DLD1 (cell line): ENCODE results near the gene HDAC4.

Experiments
- in situ Hi-C: cut with HindIII; loops from 2 replicates; pipeline ENCODE4 v1.10.0; 2017; ENCODE audit warnings: low sequenced_read_pairs

Gene HDAC4

DNA sequence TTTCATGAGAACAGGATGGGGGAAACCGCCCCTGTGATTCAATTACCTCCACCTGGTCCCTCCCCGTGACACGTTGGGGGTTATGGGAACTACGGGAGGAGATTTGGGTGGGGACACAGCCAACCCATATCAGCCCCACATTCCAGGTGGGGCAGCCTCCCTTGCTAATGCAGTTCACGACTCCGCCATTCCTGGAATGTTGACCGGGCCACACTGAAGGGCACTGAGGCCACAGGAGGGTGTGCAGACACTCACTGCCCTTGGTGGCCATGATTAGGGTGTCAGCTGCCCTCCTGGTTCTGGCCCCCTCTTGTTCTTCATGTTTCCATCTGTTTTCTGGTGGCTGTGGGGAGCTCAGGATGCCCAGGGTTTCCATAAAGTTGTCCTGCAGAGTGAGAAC, 376.6 kb downstream of the HDAC4 start:
- in situ Hi-C loops, result no loop called here

DNA sequence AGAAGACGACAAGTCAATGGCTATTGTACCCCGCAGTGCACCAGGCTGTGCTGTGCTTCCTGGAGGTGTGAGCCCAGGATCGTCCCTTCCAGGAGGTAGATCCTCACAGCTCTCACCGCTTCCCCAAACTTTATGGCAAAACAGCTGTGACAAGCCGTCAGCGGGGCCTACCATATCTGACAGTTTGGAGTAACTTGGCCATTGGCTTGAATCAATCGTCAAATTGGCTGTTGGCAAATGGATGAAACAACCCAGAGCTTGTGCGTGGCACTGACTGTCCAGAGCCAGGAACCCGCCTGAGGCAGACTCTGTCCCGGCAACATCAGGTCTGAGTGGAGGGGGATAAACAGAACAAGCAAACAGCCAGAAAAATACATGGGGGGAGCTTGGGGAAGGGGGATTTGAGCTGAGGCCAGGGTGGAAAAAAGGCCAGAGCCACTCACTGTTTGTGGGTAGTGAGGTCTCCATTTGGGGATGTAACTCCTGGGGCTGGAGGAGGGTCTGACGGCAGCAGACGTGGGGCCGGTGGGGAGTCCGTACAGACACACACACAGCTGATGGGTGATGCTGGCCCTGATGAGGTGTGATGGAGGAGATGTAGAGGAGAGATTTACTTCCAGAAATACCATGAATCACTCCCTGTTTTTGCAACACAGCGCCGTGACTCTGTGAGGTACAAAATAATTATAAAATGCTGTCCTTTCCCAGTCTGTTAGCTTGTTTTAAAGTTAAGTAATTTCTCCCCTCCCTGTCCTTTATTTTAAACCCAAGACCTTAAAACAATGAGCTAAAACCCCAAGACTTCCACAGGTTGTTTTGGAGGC, 378.2 kb downstream of the HDAC4 start:
- in situ Hi-C loops, result no loop called here

DNA sequence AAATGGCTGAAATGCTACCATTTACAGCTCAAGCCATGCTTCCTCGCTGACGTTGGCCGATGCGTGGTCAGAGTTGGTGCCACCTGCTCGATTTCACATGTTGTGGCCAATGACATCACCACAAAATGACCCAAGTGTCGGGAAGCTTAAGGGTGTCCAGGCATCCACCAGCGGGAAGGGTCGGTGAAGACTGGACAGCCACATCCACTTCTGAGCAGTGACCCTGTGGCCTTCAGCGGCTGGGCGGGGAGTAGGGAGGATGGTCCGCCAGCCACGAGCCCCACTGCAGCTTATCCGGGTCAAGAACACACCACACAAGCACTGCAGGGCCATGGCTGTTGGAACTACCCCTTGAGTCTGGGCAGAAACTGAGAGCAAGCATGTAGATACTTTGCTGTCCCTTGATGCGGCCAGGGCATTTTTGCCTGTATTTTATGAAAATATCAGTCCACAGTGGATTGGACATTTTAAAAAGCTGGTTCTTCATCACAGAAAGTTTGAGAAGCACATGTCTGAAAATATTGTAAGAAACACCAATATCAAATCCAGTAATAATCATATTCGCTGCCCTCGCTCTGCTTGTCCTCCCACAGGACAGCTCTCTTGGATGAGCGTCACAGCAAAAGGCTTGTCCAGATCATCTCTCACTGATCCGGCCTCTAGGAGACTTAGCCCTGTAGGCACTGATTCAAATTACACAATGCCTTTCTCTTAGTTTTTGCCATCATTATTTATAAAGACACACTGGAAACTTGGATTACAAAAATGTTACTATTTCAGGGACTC, 379.0 kb downstream of the HDAC4 start:
- in situ Hi-C loops, result no loop called here

DNA sequence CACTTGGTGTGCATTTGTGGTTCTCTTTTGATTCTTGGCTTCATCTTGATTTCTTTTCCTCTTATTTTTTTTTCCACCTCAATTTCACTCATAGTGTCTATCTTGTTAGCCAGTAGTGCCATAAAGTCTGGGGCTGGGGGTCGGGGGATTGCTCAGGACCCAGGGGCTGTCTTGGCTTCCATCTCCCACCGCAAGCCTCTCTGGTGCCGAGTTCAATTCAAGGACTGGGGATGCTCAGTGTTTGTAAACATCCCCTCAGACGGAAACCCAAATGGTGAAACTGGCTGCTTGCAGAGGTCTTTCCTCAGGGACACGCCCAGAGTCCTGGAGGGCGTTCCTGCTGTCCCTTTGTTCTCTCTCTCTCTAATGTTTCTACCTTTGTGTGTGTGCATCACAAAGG, 379.6 kb downstream of the HDAC4 start:
- in situ Hi-C loops, result no loop called here

DNA sequence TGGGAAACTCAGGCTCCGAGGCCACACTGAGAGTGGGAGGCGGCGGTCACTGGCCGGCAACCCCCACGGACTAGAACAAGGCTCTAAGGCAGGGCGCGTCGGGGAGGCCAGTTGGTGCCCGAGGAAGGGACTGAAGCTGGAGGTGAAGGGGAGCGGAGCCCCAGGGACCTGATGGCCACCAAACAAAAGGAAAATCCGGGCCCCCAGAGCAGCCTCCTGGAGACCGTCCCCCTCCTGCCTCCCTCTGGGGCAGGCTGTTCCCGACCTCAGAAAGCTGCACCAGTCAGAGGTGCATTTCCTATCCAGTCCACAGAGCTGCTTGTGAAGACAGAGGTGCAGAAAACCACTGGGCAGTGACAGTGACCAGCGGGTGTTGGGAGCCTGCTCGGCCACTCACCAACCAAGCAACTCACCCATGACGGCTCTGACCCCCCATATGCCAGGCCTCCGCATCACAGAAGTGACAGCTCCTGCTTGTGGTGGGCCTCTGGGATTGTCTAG, 380.2 kb downstream of the HDAC4 start:
- in situ Hi-C loops, result no loop called here

DNA sequence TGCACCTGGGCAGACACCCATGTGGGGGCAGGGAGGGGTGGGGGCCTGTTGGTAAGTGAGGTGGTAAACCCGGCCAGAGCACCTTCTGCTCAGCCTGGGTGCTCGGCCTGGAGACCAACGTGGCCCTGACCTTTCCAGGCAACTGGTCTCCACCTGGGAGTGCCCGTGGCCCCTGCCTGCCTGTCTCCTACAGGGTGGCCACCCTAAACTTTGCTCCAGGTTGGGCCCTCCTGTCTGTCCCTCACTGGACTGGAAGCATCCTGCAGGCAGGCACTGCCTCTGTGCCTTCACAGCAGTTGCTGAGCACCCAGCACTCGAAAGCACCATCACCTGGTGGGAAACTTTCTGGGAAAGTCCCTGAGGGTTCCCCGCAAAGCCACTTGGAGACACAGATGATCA, 381.6 kb downstream of the HDAC4 start:
- in situ Hi-C loops, result no loop called here

DNA sequence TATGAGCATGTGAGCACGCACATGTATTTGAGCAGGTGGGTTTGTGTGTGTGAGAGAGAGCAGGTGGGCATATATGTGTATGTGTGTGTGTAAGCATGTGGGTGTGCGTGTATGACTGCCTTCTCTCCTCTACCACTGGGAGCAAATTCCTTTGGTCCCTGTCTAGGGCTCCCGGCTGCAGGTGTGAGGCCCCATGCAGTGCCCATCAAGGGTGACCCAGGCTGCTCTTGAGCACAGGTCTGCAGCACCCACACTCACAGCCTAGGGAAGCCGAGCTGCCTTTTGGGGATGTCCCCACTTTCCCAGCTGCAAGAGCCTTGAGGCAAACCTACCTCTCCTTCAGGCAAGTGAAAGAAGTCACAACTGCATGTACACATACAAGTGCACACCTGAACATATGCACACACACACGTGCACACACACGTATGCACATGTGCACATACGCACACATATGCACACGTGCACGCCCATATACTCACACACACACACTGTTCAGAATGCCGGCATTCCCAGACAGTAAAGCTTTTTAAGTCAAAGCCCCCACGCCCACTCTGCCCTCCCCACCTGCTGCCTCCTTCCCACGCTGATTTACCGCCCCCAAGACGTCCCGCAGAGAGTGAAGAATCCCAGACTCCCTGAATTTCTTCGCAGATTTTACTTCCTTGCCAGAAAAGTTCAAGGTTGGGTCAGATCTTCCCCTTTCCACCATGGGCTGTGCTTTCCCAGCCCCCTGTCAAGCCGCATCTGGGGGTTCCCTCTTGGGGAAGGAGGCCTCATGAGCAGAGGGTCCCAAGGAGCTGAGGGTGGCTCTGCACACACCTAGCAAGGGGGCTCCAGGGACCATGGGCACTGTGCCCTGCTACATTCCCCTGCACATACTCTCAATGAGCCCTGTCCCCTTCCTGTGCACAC, 382.3 kb downstream of the HDAC4 start:
- in situ Hi-C loops, result no loop called here

DNA sequence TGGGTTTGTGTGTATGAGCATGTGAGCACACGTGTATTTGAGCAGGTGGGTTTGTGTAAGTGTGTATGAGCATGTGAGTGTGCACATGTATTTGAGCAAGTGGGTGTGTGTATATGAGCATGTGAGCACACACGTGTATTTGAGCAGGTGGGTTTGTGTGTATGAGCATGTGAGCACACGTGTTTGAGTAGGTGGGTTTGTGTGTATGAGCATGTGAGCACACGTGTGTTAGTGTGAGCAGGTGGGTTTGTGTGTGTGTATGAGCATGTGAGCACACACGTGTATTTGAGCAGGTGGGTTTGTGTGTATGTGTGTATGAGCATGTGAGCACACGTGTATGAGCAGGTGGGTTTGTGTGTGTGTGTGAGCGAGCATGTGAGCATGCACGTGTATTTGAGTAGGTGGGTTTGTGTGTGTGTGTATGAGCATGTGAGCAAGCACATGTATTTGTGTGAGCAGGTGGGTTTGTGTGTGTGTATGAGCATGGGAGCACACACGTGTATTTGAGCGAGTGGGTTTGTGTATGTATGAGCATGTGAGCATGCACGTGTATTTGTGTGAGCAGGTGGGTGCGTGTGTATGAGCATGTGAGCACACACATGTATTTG, 383.2 kb downstream of the HDAC4 start:
- in situ Hi-C loops, result no loop called here

DNA sequence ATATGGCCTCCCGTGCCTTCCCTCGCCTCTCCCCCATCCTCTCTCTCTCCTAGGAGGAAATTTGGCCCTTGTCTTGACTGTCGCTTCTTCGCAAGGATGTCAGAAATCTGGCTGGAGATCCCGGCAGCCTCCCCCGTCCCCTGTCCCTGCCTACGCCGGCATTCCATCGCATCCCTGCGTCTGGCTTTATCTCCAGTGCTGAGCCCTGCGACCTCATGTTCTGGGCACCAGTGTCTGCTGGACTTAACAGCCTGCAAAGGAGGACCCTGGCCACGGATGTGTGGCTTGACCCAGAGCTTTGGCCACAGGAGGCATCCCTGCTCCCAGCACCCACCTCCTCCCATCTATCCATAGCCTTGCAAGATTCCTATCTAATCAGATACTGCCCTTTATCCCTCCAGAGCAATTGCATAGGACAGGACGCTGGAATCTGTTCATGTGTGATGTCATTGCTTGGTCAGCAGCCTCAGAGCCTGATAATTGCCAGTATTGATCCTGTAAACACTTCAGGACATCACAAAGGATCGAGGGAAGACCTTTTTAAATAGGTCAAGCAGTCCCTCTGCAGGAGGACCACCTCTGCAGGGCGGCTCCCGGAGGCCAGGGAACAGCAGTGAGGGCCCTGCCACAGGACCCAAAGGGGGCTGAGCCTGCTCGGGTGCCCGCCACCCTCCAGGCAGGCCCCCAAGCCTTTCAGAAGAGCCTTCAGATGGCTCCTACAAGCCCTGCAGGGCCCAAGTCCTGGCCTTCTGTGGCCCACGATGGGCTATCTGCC, 384.7 kb downstream of the HDAC4 start:
- in situ Hi-C loops, result no loop called here

DNA sequence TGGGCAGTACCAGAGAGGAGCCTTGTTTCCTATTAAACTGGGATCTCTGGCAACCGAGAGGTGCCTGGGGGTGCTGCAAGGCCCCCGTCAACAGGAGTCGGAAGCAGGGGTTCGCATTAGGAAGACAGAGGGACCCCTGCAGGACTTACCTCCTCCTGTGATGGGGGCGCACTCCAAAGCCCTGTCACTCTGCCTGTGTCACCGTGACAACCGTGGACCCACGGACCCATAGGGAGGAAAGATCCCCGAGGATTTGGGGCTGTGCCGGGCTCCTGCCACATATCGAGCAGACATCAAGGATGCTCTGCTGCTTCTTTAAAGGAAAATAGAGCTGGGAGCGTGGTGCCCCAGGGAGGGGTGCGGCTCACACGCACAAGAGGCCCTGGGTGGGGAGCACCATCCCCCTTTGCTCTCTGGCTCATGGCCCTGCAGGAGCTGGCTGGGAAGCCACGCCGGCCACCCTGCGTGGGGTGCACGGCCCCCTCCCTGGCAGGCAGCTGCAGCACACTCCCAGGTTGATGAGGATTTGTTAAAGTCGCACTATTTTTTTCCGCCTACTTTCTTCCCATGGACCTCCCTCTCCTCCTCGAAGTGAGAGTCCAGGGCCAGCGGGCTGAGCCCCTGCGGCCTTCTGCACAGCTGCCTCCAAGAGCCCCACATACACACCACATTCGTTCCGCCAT, 385.5 kb downstream of the HDAC4 start:
- in situ Hi-C loops, result no loop called here

DNA sequence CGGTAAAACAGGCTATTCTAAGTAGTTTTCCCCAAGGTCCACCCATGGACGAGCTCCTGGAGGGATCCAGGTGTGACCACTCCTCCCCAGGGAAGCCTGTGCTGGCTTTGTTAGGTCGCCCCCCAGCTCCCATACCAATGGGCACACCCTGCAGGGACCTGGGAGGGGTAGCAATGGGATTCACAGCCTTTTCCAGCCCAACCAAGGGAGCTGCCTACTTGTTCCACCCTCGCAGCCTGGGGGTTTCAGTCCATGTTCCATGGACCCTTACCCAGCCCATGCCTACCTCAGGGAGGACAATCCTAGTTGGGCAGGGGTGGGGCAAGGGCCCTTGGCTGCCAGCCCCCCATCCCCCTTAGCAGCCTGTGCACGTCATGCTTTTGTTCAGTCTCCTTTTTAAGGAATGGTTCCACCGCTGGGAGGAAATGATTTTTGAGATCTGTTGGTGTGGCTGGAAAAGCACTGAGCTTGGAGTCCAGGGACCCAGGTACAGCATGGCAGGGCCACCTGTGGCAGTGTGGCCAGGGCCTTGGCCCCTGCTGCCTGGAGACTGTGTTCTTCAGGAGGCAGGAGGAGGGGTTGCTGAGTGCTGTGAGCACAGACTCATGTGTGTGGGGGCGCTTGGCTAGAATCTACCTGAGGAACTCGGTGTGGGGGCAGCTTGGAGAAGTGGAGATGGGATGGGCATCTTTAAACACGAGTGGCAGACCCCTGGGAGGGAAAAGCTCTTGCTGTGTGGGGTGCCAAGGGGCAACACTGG, 386.2 kb downstream of the HDAC4 start:
- in situ Hi-C loops, result no loop called here

DNA sequence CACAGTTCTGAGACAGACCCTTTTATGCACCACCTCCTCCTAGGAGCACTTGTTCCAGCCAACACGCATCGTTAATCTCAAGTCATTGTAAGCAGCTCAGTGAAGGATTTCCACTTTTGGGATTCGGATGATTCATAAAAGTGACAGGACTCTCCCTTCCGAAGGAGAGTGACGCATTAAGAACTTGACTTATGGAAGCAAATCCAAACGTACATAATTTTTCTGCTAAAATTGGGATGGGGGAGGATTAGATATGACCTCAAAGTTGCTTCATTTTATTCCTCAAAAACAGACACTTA, 387.2 kb downstream of the HDAC4 start:
- in situ Hi-C loops, result no loop called here

DNA sequence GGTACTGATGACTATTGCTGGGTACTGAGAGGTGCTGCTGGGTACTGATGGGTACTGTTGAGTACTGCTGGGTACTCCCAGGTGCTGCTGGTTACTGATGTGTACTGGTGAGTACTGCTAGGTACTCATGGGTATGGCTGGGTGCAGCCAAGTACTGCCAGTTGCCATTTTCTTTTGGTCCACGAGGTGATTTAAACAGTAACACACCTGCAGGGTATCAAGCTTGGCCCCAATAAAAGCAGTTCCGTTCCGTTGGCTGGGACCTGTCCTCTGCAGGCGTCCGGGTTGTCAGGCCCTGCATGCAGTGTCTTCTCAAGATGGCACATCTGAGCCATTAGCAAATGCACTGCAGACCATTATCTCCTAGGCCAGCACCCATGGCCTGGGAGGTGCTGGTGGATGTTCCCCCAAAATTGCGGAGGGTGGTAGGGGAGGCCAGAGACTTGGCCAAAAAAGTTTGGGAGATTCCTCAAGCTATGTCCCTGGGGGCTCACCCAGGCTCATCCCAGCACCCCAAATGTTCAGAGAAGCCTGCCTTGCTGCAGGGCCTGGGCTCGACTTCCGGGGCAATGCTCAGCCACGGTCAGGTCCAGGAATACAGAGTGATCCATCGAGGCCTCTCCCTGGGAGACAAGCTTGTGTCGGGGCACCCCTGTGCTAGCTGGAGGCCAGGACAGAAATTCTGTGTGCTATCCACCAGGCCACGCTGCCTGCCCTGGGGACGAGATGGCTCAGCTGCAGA, 387.7 kb downstream of the HDAC4 start:
- in situ Hi-C loops, result no loop called here

DNA sequence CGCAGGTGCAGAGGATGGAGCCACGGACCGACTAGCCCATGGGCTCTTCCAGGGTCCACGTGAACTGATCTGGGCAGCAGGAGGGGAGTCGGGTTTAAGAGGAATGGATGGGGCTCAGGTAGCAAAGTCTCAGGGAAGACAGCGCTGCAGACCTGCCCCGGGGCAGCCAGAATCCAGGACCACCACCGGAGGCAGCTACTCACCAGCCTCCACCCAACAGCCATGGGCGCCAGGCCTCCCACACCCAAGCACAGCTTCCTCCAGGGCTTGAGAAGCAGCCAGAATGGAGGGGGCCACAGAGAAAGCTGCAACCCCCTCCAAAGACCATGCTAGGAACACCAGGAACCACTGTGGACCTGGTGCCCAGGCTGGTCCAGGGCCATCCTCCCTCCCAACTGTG, 388.6 kb downstream of the HDAC4 start:
- in situ Hi-C loops, result no loop called here

DNA sequence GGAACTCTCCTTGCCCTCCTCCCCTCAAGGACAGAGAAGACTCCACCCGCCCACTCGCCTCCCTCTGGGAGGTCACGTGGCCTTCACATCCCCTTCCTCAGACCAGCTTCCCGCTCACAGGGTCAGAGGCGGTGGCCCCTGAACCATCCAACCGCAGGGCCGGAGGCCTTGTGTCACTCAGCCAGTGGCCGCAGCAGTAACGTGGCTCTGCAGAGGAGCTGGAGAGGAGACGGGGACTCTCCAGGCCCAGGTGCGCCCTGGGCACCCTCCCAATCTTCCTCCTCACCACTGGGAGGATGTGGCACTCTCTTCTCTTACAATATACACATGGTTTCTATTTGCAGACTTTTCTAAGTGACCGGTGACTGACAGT, 391.2 kb downstream of the HDAC4 start:
- in situ Hi-C loops, result no loop called here

DNA sequence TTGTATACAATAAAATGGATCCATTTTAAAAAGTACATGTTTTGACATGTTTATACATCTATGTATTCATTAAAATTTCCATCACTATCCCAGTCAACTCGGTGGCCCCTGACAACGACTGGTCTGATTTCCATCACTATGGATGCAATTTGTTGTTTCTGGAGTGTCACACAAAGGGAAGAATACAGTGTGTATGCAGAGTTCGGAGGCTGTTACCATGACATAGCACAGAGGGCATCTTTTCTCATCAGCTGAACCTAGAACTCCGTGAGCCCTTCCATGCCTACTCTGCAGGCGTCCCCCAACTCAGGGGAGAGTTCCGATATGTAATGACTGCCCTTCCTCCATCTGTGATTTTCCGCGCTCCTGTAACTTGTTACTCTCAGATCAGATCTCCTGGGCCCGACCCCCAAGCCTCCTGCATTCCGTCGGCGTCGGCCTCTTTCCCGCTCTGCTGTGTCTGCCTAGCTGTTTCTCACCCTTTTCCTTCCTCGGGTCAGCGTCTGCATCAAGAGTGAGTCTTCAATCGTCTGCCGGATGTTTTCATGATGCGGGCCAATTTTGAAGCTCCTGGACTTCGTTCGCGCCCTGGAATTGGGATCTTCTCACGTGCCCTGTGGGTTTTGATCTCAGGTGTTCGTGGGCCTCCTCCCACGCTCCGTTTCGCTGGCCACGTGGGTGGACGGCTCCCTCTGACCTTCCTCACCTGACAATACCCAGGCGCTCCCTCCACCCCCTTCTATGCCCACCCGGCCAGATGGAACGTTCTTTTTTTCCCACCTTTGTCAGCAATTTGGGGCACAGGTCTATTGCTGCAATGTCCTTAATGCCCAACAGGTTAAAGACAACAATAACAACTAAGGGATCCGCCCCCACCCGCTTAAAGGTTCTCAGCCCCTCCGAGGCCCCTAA, 391.9 kb downstream of the HDAC4 start:
- in situ Hi-C loops, result no loop called here

DNA sequence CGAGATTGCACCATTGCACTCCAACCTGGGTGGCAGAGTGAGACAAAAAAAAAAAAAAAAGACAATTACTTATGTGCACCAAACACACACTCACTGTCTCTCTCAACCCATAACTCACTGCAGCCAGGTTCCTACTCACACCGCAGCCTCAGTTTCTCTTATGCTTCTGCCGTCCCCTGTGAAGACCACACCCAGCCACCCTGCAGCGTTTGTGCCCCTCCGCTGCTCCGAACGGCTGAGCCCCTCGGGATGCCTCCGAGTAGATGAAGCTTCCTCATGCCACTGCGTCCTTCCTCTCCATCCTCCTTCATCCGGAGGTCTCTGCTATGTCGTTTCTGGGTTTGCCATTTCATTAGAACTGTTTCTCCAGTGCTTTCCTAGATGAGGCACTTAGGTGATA, 392.8 kb downstream of the HDAC4 start:
- in situ Hi-C loops, result no loop called here
